Adrenal gland (tissue), 5 donors: Measurements from ENCODE around the gene LURAP1L.

ENCODE experiments used
- POLR2A ChIP-seq, 2 donors: fragments of 450-650 bp; IDR thresholded peaks; one replicate each; pipeline ENCODE4 v1.6.1; 2017; ENCODE audit warnings: antibody characterized with exemption in 2 of 2, mild to moderate bottlenecking in 2 of 2, moderate library complexity in 1 of 2
- TF ChIP-seq, protein P1 (sequence below), 6 experiments: fragments of 450-650 bp in 4 of 6; fragments of 200-600 bp in 2 of 6; sonication (generic) in 1 of 6; IDR thresholded peaks; 1 replicate in 5 of 6; 2 replicates in 1 of 6; pipeline versions ENCODE4 v1.5.1 to v1.8.0; 2016 to 2021; ENCODE audit warnings: antibody characterized with exemption in 6 of 6, mild to moderate bottlenecking in 2 of 6, moderate library complexity in 1 of 6
- donor health status: DM: no; HTN: no; CAD: no.

DNA sequence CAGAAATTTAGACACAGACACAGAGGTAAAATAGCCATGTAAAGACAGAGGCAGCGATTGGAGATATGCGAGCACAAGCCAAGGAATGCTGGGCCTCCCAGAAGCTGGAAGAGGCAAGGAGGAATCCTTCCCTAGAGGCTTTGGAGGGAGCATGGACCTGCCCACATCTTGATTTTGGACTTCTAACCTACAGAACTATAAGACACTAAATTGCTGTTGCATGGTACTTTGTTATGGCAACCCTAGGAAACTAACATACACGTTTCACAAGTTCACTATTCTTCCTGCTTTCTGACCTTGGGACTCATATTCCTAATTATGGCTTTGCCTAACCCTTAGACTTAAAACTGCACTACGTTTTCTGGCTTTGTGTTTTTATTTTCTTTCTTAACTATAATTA lies 4.6 kb upstream of the LURAP1L start:
- no peak for TF ChIP-seq POLR2A (IDR thresholded peaks at IDR 0.05)
- TF ChIP-seq, protein P1, sequence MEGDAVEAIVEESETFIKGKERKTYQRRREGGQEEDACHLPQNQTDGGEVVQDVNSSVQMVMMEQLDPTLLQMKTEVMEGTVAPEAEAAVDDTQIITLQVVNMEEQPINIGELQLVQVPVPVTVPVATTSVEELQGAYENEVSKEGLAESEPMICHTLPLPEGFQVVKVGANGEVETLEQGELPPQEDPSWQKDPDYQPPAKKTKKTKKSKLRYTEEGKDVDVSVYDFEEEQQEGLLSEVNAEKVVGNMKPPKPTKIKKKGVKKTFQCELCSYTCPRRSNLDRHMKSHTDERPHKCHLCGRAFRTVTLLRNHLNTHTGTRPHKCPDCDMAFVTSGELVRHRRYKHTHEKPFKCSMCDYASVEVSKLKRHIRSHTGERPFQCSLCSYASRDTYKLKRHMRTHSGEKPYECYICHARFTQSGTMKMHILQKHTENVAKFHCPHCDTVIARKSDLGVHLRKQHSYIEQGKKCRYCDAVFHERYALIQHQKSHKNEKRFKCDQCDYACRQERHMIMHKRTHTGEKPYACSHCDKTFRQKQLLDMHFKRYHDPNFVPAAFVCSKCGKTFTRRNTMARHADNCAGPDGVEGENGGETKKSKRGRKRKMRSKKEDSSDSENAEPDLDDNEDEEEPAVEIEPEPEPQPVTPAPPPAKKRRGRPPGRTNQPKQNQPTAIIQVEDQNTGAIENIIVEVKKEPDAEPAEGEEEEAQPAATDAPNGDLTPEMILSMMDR (IDR thresholded peaks at IDR 0.05) = no peak
